Measurements from ENCODE around the gene RPS17. TPM values are rescaled to one million over a fixed set of nuclear protein-coding genes. Genes with fewer than 3 reads are reported as not detected.

RPS17 gene
- total and polyA plus RNA-seq, 10 of the 15 experiments (the other 5 are each of a cell fraction or from before 2014, with no cell fraction given), result 1,223 to 7,871 (median 3,879) TPM

DNA sequence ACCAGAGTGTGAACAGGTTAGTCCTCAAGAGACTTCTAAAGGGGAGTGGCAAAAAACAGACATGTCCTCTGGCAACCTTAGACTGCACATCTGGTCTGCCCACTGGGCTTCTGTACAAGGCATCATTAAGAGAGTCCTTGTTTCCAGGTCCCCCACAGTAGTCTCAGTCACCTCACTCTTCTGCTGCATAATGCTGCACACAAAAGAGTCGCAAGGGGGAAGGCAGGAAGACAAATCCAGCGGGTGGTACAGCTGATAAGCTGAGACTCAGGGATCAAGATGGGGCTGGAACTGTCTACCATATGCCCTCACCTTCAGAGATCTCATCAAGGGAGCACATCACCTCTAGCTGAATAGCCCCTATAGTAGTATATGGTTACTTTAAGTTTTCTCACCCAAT is 27.4 kb upstream of the RPS17 start:
- ChIA-PET RAD21 (ENCODE audit: unreplicated experiment) (no interaction called here), CTCF (no interaction called here), SMC1A (ENCODE audit: uncharacterized antibody, unreplicated experiment) (no interaction called here), POLR2A (no interaction called here)
- DNase-seq (ENCODE audit: low read depth, low spot score) (no peak), ATAC-seq (no peak), FAIRE-seq (no peak)
- peaks cover 5 to 14% of the 10 kb centered on the region in 2 experiments; a peak in 3 of 4 replicates for H3K27me3 ChIP-seq (replicated peaks in 1 of 2; ENCODE audit: control insufficient read depth in 2 of 2, insufficient read depth in 2 of 2, low read length in 1 of 2)
- H3K79me2 ChIP-seq (ENCODE audit: control insufficient read depth, insufficient read depth, low read length), result no peaks in the 10 kb centered on the region
- no peak overlapping the region for H2AFZ ChIP-seq (ENCODE audit: control insufficient read depth, low read depth, low read length)
- TF ChIP-seq ZZZ3 (IDR thresholded peaks at IDR 0.05; ENCODE audit: control insufficient read depth, insufficient read length, low read depth), result no peak
- TF ChIP-seq, protein P1, sequence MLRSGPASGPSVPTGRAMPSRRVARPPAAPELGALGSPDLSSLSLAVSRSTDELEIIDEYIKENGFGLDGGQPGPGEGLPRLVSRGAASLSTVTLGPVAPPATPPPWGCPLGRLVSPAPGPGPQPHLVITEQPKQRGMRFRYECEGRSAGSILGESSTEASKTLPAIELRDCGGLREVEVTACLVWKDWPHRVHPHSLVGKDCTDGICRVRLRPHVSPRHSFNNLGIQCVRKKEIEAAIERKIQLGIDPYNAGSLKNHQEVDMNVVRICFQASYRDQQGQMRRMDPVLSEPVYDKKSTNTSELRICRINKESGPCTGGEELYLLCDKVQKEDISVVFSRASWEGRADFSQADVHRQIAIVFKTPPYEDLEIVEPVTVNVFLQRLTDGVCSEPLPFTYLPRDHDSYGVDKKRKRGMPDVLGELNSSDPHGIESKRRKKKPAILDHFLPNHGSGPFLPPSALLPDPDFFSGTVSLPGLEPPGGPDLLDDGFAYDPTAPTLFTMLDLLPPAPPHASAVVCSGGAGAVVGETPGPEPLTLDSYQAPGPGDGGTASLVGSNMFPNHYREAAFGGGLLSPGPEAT (IDR thresholded peaks at IDR 0.05; ENCODE audit: low read depth), result no peak
- TF ChIP-seq SUZ12 (IDR thresholded peaks at IDR 0.05; ENCODE audit: unreplicated experiment), result no peak
- TF ChIP-seq, protein P2, sequence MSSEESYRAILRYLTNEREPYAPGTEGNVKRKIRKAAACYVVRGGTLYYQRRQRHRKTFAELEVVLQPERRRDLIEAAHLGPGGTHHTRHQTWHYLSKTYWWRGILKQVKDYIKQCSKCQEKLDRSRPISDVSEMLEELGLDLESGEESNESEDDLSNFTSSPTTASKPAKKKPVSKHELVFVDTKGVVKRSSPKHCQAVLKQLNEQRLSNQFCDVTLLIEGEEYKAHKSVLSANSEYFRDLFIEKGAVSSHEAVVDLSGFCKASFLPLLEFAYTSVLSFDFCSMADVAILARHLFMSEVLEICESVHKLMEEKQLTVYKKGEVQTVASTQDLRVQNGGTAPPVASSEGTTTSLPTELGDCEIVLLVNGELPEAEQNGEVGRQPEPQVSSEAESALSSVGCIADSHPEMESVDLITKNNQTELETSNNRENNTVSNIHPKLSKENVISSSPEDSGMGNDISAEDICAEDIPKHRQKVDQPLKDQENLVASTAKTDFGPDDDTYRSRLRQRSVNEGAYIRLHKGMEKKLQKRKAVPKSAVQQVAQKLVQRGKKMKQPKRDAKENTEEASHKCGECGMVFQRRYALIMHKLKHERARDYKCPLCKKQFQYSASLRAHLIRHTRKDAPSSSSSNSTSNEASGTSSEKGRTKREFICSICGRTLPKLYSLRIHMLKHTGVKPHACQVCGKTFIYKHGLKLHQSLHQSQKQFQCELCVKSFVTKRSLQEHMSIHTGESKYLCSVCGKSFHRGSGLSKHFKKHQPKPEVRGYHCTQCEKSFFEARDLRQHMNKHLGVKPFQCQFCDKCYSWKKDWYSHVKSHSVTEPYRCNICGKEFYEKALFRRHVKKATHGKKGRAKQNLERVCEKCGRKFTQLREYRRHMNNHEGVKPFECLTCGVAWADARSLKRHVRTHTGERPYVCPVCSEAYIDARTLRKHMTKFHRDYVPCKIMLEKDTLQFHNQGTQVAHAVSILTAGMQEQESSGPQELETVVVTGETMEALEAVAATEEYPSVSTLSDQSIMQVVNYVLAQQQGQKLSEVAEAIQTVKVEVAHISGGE (CRISPR knock-in tag; IDR thresholded peaks at IDR 0.05), result no peak
- no peak for TF ChIP-seq CHD1 (IDR thresholded peaks at IDR 0.05; ENCODE audit: low read depth, low read length)
- no peak for TF ChIP-seq POLR2AphosphoS5 (IDR thresholded peaks at IDR 0.05; ENCODE audit: low read length)
- TF ChIP-seq, protein P3, sequence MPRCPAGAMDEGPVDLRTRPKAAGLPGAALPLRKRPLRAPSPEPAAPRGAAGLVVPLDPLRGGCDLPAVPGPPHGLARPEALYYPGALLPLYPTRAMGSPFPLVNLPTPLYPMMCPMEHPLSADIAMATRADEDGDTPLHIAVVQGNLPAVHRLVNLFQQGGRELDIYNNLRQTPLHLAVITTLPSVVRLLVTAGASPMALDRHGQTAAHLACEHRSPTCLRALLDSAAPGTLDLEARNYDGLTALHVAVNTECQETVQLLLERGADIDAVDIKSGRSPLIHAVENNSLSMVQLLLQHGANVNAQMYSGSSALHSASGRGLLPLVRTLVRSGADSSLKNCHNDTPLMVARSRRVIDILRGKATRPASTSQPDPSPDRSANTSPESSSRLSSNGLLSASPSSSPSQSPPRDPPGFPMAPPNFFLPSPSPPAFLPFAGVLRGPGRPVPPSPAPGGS (IDR thresholded peaks at IDR 0.05; ENCODE audit: borderline replicate concordance, insufficient read depth, low read depth, low read length, poor library complexity, severe bottlenecking), result no peak
- TF ChIP-seq, protein P4, sequence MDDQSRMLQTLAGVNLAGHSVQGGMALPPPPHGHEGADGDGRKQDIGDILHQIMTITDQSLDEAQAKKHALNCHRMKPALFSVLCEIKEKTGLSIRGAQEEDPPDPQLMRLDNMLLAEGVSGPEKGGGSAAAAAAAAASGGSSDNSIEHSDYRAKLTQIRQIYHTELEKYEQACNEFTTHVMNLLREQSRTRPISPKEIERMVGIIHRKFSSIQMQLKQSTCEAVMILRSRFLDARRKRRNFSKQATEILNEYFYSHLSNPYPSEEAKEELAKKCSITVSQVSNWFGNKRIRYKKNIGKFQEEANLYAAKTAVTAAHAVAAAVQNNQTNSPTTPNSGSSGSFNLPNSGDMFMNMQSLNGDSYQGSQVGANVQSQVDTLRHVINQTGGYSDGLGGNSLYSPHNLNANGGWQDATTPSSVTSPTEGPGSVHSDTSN (IDR thresholded peaks at IDR 0.05; ENCODE audit: insufficient replicate concordance, low read depth, low read length), result no peak
- no TSS peak for BruUV-seq (replicated peaks)
- in situ Hi-C loops (cut with MboI), result no loop called here
- H3K4me1 ChIP-seq (ENCODE audit: control insufficient read depth, insufficient read depth, low read length), result no peaks in the 10 kb centered on the region
- 24% methylated on average over 2 of the region's 2 CpGs for WGBS (ENCODE audit: insufficient coverage, insufficient replicate concordance, low lambda C conversion rate, missing lambda C conversion rate)
- H3K9me3 ChIP-seq (replicated peaks; ENCODE audit: control insufficient read depth, insufficient read depth, low read length), result no peaks in the 10 kb centered on the region
- no peaks in the 10 kb centered on the region for H4K20me1 ChIP-seq (ENCODE audit: control insufficient read depth, insufficient read depth)
- no peak overlapping the region for H3K27ac ChIP-seq (ENCODE audit: control insufficient read depth, insufficient read depth)
- H3K36me3 ChIP-seq (ENCODE audit: control insufficient read depth in 2 of 2, insufficient read depth in 2 of 2, low read length in 1 of 2), result no peaks in the 10 kb centered on the region
- no peak overlapping the region for H3K4me2 ChIP-seq (ENCODE audit: control insufficient read depth, insufficient read depth)
- H3K4me3 ChIP-seq, result no peak overlapping the region
- no peak overlapping the region for H3K9ac ChIP-seq (ENCODE audit: control insufficient read depth, insufficient read depth, low read length)
- intact Hi-C loops (cut with micrococcal nuclease; ENCODE audit: unreplicated experiment), result no loop called here
